AG20443 (cell line): ENCODE measurements around the gene FANCC.

ENCODE experiments used
- DNase-seq: peaks from one replicate; pipeline ENCODE4 v3.0.0; 2012; ENCODE audit warnings: low spot score, mixed read lengths

The FANCC gene

GRCh38 chr9:95100071-95100627 is 217.4 kb downstream of the FANCC start:
- peak; percentile 43 for DNase-seq

DNA sequence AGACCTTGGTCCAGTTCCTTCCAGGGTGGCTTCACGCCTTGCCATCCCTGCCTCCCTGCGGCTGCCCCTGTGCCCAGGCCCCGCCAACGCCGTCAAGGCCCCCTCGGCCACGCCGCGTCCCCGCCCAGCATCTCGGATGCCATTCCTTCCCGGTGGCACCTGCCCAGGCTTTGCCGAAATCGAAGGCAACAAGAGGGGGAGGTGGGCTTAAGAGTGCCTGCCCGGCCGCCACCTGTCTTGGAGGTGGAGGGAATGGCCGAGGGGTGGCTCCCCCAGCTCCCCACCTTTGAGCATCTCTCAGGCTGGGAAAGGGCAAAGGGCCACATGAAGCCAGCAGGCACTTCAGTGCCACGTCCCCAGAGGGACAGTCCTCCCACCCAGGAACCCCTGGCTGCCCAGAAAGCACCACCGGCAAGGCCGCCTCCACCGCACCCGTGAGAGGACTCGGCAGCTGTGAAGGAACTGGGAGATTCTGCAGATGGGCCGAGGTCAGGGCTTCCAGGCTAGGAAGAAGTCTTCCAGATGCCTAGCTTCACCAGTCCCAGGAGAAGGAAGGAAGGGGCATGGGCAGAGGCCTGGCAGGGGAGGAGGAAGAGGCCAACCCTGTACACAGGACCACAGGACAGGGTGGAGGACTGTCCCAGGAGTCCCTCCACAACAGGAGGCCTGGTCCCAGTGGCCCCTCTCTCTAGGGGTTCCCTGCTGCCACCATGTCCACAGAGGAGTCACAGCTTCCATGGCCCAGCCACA is 218.0 kb downstream of the FANCC start:
- no peak for DNase-seq

GRCh38 chr9:95098391-95098921 is 219.1 kb downstream of the FANCC start:
- no peak for DNase-seq

DNA sequence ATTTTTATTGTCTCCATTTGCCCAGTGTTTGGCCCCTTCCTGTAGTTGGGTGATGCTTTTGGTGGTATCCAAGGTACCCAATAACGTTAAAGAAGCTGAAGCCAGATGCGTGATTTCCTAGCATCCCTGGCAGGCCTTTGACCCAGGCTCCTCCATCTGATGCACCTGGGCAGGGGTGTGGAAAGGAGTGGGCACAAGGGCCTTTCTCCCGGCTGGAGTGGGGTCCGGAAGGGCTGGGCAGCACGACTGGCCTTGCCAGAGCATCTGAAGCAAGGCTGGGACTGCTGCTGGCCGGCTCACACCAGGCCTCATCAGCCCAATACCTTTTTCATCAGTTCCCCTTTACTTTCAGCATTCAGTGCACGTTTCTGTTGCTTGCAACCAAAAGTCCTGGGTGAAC is 220.2 kb downstream of the FANCC start:
- no peak for DNase-seq

DNA sequence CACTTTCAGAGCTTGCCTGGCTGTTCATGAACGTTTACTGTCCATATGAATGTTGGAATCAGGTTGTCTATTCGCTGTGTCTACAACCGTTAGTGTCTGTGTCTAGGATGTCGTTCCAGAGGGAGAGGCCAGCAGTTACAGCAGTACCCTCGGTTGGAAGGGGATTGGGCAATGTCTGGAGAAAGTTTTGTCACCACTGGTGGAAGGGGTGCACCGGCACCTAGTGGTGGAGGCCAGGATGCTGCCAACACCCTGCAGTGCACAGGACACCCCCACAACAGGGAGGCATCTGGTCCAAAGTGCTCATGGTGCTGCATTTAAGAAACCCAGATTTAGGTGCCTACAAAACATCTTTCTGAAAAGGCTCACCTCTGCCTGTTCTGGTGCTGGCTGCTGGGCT is 220.7 kb downstream of the FANCC start:
- no peak for DNase-seq

- no peak for DNase-seq
Measured at GRCh38 chr9:95096381-95096780, 221.1 kb downstream of the FANCC start.

- no peak for DNase-seq
Measured at GRCh38 chr9:95095641-95096355, 221.7 kb downstream of the FANCC start.

- no peak for DNase-seq
Measured at GRCh38 chr9:95094002-95094401, 223.5 kb downstream of the FANCC start.

DNA sequence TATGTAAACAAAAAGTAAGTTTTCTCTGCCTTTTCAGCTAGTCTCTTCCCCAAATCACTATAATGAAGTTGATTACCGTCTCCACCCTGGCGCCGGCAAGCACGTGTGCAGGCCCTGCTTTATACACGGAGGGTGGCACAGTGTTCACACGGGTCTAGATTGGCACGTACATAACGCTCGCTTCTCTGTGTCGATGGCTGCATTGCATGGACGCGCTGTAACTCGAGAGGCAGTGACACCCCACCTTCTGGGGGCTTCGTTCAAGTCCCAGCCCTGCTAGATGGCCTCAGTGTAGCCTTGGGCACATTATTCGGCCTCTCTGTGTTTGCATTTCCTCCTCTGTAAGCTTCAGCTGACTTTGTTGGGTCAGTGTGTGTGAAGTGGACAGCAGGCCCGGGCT is 223.9 kb downstream of the FANCC start:
- DNase-seq: no peak

DNA sequence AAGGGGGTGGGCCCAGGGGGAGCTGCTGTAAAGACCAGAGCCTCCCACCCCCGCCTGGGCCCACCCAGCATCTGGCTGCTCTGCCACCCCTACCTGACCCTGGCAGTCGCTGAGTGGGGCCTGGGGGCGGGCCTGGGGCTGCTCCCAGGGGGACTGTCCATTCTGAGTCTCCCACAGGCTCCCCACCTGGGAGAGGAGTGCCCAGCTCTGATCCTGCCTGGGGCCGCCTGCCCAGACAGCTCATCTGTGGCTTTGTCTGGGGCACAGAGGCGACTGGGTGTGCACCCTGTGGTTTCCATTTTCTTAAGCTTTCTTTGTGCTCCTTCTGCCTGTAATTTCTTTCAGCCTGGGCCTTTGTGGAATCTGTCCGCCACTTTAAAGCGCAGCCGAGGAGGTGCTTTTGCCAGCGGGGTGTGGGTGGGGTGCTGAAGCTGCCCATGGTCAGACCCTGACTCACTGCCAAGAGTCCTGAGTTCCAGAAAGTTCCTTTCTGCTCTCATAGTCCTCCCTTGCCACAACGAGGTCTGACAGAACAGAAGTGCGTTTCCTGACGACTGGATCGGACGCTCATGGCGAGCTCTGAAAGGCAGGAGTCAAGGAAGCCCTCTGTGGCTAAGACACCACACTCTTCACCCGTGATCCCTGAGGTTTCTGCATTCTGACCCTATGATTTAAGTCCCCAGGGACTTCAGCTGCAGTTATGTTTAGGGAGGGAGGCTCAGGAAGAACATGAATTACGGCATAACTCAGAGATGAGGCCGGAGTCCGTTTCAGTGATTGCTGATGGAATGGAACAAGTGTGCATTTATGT is 225.0 kb downstream of the FANCC start:
- peak; percentile 65 for DNase-seq

GRCh38 chr9:95091601-95092261 is 225.8 kb downstream of the FANCC start:
- DNase-seq: no peak

GRCh38 chr9:95090871-95091577 is 226.5 kb downstream of the FANCC start:
- DNase-seq: no peak

GRCh38 chr9:95090023-95090791 is 227.3 kb downstream of the FANCC start:
- DNase-seq: no peak

GRCh38 chr9:95089257-95090022 is 228.1 kb downstream of the FANCC start:
- DNase-seq: no peak

GRCh38 chr9:95088421-95089161 is 228.9 kb downstream of the FANCC start:
- DNase-seq: no peak

DNA sequence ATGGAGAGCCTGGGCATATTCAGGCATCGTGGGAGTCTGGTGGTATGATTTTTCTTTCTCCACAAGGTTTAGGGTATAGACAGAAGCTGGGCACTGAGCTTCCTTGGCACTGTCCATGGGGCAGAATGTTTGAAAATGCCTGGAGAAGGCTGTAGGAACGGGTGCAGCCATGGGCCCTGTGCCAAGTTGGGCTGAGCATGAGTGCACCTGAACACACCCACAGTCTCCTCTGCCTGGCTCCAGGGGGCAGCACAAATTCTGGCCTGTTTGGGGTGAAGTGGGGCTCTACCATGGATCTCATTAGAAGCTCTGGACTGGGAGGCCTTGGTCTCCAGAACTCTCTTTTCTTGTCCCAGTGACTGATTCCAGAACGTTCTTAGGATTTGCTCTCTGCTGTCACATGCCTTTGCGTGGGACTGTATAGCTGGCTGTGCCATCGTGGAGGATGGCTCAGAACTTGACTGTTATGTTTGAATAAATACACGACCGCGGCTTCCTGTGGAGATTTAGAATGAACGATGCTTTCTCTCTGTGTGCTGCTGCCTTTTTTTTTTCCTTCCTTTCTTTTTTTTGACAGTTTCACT is 229.8 kb downstream of the FANCC start:
- DNase-seq: no peak

DNA sequence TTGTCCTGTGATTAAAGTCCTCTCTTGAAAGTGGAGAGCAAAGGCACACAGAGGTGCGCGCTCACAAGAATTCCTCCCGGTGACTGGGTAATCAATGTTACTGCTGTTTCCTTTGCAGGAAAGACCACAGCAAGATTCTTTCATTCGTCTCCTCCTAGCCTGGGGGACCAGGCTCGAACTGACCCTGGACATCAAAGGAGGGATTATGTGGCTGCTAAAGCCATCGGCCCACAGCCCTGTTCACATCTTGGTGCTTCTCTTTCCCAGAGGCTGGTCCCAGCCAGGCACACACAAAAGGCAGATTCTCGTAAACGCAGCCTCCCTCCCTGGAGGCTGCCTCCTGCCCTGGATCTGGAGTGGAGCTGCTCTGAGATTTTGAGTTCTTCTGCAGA is 230.9 kb downstream of the FANCC start:
- no peak for DNase-seq

DNA sequence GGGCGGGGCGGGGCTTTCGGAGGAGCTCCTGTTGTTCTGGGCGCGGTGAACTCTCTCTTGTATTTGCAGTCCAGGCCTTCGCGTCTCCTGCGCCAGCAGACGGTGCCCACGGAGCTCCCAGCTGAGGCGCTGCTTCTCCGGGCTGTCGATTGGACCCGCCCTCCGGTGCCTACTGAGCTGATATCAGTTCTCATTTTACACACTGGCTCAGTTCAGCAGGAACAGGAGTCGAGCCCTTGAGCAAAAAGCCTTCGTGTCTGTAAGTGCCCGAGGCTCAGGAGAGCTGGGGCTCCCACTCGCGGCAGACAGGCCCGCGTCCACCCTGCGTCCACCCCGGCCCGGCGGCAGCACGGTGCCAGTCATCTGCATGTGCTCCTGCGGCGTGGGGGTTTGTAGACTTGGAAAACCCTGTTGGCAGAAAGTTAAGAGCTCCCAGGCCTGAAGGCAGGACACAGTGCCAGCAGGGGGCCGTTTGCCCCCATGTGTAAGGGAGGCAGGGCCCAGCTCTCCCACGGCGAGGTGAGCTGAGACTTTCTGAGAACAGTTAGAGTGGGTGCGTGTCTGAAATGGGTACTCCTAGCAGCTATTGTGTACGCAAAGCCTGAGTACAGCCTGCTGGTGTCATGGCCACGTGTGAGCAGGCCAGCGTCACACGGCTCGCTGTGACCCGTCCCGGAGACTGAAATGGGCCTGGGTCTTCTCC is 231.5 kb downstream of the FANCC start:
- DNase-seq: no peak
